H1 (cell line): ENCODE measurements around the gene XPOT. TPM values are rescaled to one million over a fixed set of nuclear protein-coding genes. Genes with fewer than 3 reads are reported as not detected.

Experiments used
- CBX5 ChIP-seq: fragments of 300-800, 300-1000 bp; sonication (generic); IDR thresholded peaks from 2 replicates; pipeline ENCODE4 v1.7.1; 2016; ENCODE audit warnings: antibody characterized with exemption, low read length, low read depth
- PHF8 ChIP-seq: fragments of 200-600 bp; sonication (generic); conservative IDR thresholded peaks from 2 replicates; pipeline ENCODE4 v1.7.1; 2012; ENCODE audit warnings: low read depth, mild to moderate bottlenecking, inconsistent platforms, low read length, moderate library complexity
- POLR2AphosphoS5 ChIP-seq: IDR thresholded peaks from 2 replicates; pipeline ENCODE4 v1.6.1; 2011; ENCODE audit warnings: low read depth, low read length
- RFX5 ChIP-seq: IDR thresholded peaks from 2 replicates; pipeline ENCODE4 v1.6.1; 2011; ENCODE audit warnings: low read depth, low read length, improper control_type of control experiment, borderline replicate concordance
- RNF2 ChIP-seq: fragments of 200-900, 300-1000 bp; sonication (generic); IDR thresholded peaks from 2 replicates; pipeline ENCODE4 v1.7.1; 2016; ENCODE audit warnings: borderline replicate concordance, low read depth, mild to moderate bottlenecking, antibody characterized with exemption, low read length; ENCODE audit not compliant: poor library complexity, severe bottlenecking; ENCODE audit errors: missing control alignments
- RXRA ChIP-seq: IDR thresholded peaks from 2 replicates; pipeline ENCODE4 v1.6.1; 2011; ENCODE audit warnings: low read depth, mild to moderate bottlenecking, low read length, moderate library complexity; ENCODE audit not compliant: insufficient read depth
- SP1 ChIP-seq: IDR thresholded peaks from 2 replicates; pipeline ENCODE4 v1.6.1; 2011; ENCODE audit warnings: low read depth, low read length
- TBP ChIP-seq: IDR thresholded peaks from 2 replicates; pipeline ENCODE4 v1.6.1; 2011; ENCODE audit warnings: low read depth, low read length, improper control_type of control experiment
- polyA plus RNA-seq, 7 experiments: library from polyadenylated mRNA; depleted of rRNA in 3 of 7; stranded (reverse) in 5 of 7; unstranded in 2 of 7; fragments of >200 nt in 5 of 7; fragments of 200-250 nt in 2 of 7; gene quantifications; 1 replicate in 5 of 7; 2 replicates in 1 of 7; 4 replicates in 1 of 7; pipeline versions ENCODE4 v1.2.1 to v1.2.3, GENCODE V29; 2011 to 2013; ENCODE audit warnings: missing spikeins in 2 of 7, mixed read lengths in 2 of 7
- total RNA-seq: library from RNA; stranded (reverse); fragmentation: NEBNext Ultra II Directional; extraction: Animal tissue kit (Norgen Biotek cat#: 25700); gene quantifications from 2 replicates; pipeline ENCODE4 v1.2.1, GENCODE V29; 2021
- TF ChIP-seq, protein P1 (sequence below): fragments of 300-600 bp; sonication (generic); IDR thresholded peaks from 2 replicates; pipeline ENCODE4 v1.7.1; 2012; ENCODE audit warnings: low read length, moderate library complexity, mild to moderate bottlenecking, inconsistent platforms; ENCODE audit not compliant: insufficient replicate concordance
- TF ChIP-seq, protein P2 (sequence below): IDR thresholded peaks from 2 replicates; pipeline ENCODE4 v1.6.1; 2012; ENCODE audit warnings: inconsistent platforms

The XPOT gene
- total and polyA plus RNA-seq, 2 of the 8 experiments (the other 6 are each of a cell fraction or from before 2014, with no cell fraction given): 38.8 to 176 TPM

DNA sequence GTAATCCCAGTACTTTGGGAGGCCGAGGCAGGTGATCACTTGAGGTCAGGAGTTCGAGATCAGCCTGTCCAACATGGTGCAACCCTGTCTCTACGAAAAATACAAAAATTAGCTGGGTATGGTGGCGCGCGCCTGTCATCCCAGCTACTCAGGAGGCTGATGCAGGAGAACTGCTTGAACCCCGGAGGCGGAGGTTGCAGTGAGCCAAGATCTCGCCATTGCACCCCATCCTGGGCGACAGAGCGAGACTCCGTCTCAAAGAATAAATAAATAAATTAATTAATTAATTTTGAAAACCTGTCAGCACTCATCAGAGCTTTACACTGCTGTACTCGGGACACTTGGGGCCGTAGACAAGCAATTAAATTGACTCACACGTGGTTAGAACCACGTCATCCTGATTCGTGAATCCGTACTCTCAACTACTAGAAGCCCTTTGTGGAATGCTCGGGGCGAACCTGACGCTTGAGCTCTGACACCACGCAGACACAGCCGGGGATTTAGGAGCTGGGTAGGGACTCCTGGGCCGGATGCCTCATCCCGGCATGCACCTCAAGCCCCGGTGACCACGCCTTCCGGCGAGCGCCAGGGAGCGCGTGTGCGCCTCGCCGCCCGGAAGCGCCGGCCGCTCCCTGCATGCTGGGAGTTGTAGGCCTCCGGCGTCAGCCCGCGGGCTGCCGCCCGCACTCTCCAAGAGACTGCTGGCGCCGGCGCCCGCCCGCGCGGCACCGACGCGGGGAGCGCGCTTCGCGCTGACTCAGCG, at the start of gene XPOT (continued):
- TF ChIP-seq, protein P1, sequence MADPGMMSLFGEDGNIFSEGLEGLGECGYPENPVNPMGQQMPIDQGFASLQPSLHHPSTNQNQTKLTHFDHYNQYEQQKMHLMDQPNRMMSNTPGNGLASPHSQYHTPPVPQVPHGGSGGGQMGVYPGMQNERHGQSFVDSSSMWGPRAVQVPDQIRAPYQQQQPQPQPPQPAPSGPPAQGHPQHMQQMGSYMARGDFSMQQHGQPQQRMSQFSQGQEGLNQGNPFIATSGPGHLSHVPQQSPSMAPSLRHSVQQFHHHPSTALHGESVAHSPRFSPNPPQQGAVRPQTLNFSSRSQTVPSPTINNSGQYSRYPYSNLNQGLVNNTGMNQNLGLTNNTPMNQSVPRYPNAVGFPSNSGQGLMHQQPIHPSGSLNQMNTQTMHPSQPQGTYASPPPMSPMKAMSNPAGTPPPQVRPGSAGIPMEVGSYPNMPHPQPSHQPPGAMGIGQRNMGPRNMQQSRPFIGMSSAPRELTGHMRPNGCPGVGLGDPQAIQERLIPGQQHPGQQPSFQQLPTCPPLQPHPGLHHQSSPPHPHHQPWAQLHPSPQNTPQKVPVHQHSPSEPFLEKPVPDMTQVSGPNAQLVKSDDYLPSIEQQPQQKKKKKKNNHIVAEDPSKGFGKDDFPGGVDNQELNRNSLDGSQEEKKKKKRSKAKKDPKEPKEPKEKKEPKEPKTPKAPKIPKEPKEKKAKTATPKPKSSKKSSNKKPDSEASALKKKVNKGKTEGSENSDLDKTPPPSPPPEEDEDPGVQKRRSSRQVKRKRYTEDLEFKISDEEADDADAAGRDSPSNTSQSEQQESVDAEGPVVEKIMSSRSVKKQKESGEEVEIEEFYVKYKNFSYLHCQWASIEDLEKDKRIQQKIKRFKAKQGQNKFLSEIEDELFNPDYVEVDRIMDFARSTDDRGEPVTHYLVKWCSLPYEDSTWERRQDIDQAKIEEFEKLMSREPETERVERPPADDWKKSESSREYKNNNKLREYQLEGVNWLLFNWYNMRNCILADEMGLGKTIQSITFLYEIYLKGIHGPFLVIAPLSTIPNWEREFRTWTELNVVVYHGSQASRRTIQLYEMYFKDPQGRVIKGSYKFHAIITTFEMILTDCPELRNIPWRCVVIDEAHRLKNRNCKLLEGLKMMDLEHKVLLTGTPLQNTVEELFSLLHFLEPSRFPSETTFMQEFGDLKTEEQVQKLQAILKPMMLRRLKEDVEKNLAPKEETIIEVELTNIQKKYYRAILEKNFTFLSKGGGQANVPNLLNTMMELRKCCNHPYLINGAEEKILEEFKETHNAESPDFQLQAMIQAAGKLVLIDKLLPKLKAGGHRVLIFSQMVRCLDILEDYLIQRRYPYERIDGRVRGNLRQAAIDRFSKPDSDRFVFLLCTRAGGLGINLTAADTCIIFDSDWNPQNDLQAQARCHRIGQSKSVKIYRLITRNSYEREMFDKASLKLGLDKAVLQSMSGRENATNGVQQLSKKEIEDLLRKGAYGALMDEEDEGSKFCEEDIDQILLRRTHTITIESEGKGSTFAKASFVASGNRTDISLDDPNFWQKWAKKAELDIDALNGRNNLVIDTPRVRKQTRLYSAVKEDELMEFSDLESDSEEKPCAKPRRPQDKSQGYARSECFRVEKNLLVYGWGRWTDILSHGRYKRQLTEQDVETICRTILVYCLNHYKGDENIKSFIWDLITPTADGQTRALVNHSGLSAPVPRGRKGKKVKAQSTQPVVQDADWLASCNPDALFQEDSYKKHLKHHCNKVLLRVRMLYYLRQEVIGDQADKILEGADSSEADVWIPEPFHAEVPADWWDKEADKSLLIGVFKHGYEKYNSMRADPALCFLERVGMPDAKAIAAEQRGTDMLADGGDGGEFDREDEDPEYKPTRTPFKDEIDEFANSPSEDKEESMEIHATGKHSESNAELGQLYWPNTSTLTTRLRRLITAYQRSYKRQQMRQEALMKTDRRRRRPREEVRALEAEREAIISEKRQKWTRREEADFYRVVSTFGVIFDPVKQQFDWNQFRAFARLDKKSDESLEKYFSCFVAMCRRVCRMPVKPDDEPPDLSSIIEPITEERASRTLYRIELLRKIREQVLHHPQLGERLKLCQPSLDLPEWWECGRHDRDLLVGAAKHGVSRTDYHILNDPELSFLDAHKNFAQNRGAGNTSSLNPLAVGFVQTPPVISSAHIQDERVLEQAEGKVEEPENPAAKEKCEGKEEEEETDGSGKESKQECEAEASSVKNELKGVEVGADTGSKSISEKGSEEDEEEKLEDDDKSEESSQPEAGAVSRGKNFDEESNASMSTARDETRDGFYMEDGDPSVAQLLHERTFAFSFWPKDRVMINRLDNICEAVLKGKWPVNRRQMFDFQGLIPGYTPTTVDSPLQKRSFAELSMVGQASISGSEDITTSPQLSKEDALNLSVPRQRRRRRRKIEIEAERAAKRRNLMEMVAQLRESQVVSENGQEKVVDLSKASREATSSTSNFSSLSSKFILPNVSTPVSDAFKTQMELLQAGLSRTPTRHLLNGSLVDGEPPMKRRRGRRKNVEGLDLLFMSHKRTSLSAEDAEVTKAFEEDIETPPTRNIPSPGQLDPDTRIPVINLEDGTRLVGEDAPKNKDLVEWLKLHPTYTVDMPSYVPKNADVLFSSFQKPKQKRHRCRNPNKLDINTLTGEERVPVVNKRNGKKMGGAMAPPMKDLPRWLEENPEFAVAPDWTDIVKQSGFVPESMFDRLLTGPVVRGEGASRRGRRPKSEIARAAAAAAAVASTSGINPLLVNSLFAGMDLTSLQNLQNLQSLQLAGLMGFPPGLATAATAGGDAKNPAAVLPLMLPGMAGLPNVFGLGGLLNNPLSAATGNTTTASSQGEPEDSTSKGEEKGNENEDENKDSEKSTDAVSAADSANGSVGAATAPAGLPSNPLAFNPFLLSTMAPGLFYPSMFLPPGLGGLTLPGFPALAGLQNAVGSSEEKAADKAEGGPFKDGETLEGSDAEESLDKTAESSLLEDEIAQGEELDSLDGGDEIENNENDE: no peak
- TF ChIP-seq SP1: no peak
- TF ChIP-seq, protein P2, sequence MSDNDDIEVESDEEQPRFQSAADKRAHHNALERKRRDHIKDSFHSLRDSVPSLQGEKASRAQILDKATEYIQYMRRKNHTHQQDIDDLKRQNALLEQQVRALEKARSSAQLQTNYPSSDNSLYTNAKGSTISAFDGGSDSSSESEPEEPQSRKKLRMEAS: peak; percentile 77
- TF ChIP-seq RFX5: no peak; the same call in 1 of the 2 replicates
- TF ChIP-seq RNF2: no peak
- peak; percentile 73 for TF ChIP-seq TBP
- no peak; the same call in 1 of the 2 replicates for TF ChIP-seq PHF8
- no peak for TF ChIP-seq CBX5
- TF ChIP-seq POLR2AphosphoS5: peak; percentile 72; the same call in 1 of the 2 replicates
- no peak for TF ChIP-seq RXRA
